OCI-LY1 (cell line): ENCODE measurements around the gene CREBRF.

Source experiments
- CTCF ChIP-seq: fragments of 200-600 bp; sonication (generic), shearing (Covaris generic); IDR thresholded peaks from 2 replicates; pipeline ENCODE4 v1.5.1; 2017; ENCODE audit warnings: mild to moderate bottlenecking, antibody characterized with exemption, low read length, moderate library complexity, mixed read lengths
- EZH2 ChIP-seq: fragments of 200-600 bp; sonication (generic), shearing (Covaris generic); IDR thresholded peaks from 2 replicates; pipeline ENCODE4 v1.8.0; 2017; ENCODE audit warnings: borderline replicate concordance, mixed run types, mild to moderate bottlenecking, antibody characterized with exemption, low read length, moderate library complexity, mixed read lengths

- TF ChIP-seq CTCF = no peak
- TF ChIP-seq EZH2 = no peak
Observed at GRCh38 chr5:173138707-173139106, 82.6 kb downstream of the CREBRF start.
